HL-60 (cell line): ENCODE data around the gene MCHR1.

Experiments
- CTCF ChIP-seq: IDR thresholded peaks from one replicate; pipeline ENCODE4 v1.5.1; 2011; ENCODE audit warnings: low read length, control low read depth, inconsistent platforms; ENCODE audit not compliant: insufficient read depth
- POLR2AphosphoS5 ChIP-seq: IDR thresholded peaks from 2 replicates; pipeline ENCODE4 v1.6.1; 2012; ENCODE audit warnings: low read depth

DNA sequence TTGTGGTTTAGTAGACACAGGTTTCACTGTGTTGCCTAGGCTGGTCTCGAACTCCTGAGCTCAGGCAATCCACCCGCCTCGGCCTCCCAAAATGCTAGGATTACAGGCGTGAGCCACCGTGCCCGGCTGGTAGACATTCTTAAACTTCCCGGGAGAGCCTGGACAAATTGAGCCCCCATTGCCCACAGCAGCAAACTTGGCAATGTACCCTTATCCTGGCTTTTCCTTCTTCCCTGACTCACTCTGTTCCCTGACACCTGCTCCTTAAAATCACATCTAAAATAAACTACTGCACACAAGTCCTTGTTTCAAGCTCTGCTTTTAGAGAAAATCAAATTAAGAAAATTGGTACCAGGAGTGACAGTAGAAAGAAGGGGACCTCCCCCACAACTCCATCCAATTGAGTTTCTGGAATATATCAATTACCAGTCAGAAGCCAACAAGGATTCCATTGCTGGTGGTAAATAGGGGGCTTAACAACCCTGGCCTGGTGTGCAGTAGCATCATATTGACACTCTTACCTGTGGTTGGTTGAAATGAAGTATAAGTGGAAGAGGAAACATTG is 7.4 kb upstream of the MCHR1 start:
- no peak for TF ChIP-seq CTCF
- TF ChIP-seq POLR2AphosphoS5: no peak
